Fibroblast of lung (primary cell): Measurements from ENCODE around the gene CDO1.

Source experiments
- CTCF ChIP-seq, 2 donors: IDR thresholded peaks in 1 of 2; conservative IDR thresholded peaks in 1 of 2; 1 replicate in 1 of 2; 2 replicates in 1 of 2; pipeline ENCODE4 v1.5.1; 2011 to 2012; ENCODE audit warnings: low read length in 2 of 2, control low read depth in 1 of 2, inconsistent platforms in 1 of 2, low read depth in 1 of 2, mild to moderate bottlenecking in 1 of 2
- EZH2 ChIP-seq: IDR thresholded peaks from 2 replicates; pipeline ENCODE4 v1.5.1; 2012; ENCODE audit warnings: low read length, control low read depth, mild to moderate bottlenecking; ENCODE audit errors: missing control alignments

DNA sequence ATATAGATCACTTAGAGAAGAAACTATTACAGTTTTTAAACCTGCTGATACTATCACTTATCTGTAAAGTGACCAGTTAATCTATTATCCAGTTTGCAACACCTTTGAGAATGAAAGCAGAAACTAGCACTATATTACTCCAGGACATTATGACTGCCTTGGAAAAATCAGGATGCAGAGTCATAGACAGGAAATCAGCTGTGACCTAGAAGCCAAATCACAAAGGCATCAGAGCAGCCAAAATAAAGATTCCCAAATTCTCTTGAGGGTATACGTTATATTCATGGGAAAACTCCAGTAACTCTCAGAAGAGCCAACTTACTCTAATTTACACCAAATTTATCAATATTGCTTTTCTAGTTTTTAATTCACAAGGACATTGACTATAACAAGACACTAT lies 49.9 kb downstream of the CDO1 start:
- TF ChIP-seq CTCF (conservative IDR thresholded peaks at IDR 0.05 in 1 of 2, IDR thresholded peaks at IDR 0.05 in 1 of 2; ENCODE audit: low read depth in 1 of 2, low read length in 2 of 2) (no peak), EZH2 (no peak)
